CD14-positive monocyte (primary cell): Measurements from ENCODE around the gene PDP2. TPM values are rescaled to one million over a fixed set of nuclear protein-coding genes. Genes with fewer than 3 reads are reported as not detected.

Source experiments
- DNase-seq, 3 donors: peaks; one replicate each; pipeline ENCODE4 v3.0.0-alpha.2; 2011 to 2022
- H2AFZ ChIP-seq: 2 replicates; pipeline ENCODE4 v1.6.0; 2012; ENCODE audit warnings: mild to moderate bottlenecking, low read depth, low read length, inconsistent platforms; ENCODE audit not compliant: insufficient read depth, poor library complexity, severe bottlenecking
- H3K27ac ChIP-seq, 2 donors: 1 replicate in 1 of 2; 2 replicates in 1 of 2; pipeline ENCODE4 v1.5.1; 2012 to 2013; ENCODE audit warnings: low read length in 2 of 2, control low read depth in 1 of 2, inconsistent platforms in 1 of 2, low read depth in 1 of 2, mild to moderate bottlenecking in 1 of 2
- H3K27me3 ChIP-seq, 2 donors: one replicate each; pipeline versions ENCODE4 v1.6.0 to v1.6.1; 2011 to 2013; ENCODE audit warnings: low read length in 2 of 2; ENCODE audit not compliant: control insufficient read depth in 2 of 2, insufficient read depth in 2 of 2
- H3K36me3 ChIP-seq, 2 donors: replicated peaks in 1 of 2; 1 replicate in 1 of 2; 2 replicates in 1 of 2; pipeline versions ENCODE4 v1.5.1 to v1.6.1; 2012 to 2013; ENCODE audit warnings: low read length in 2 of 2, control low read depth in 1 of 2, inconsistent platforms in 1 of 2, mild to moderate bottlenecking in 1 of 2; ENCODE audit not compliant: insufficient read depth in 2 of 2, control insufficient read depth in 1 of 2
- H3K4me1 ChIP-seq, 2 donors: 1 replicate in 1 of 2; 2 replicates in 1 of 2; pipeline versions ENCODE4 v1.5.1 to v1.6.1; 2012 to 2013; ENCODE audit warnings: low read length in 2 of 2, control low read depth in 1 of 2, inconsistent platforms in 1 of 2, mild to moderate bottlenecking in 1 of 2, moderate library complexity in 1 of 2; ENCODE audit not compliant: insufficient read depth in 2 of 2, control insufficient read depth in 1 of 2
- H3K4me2 ChIP-seq: replicated peaks from 2 replicates; pipeline ENCODE3; 2012; ENCODE audit warnings: low read length, moderate library complexity, mild to moderate bottlenecking; ENCODE audit not compliant: poor library complexity, severe bottlenecking; ENCODE audit errors: extremely low read depth
- H3K4me3 ChIP-seq, 3 experiments: fragments of 200-600 bp in 1 of 3; sonication (generic) in 1 of 3; replicated peaks in 1 of 3; 1 replicate in 2 of 3; 2 replicates in 1 of 3; pipeline ENCODE4 v1.5.1; 2011 to 2013; ENCODE audit warnings: low read length in 3 of 3, mild to moderate bottlenecking in 3 of 3, control low read depth in 2 of 3, low read depth in 2 of 3, inconsistent platforms in 1 of 3, moderate library complexity in 1 of 3
- H3K79me2 ChIP-seq: 2 replicates; pipeline ENCODE4 v1.6.0; 2012; ENCODE audit warnings: mild to moderate bottlenecking, control low read depth, inconsistent platforms, low read length, moderate library complexity; ENCODE audit not compliant: insufficient read depth
- H3K9ac ChIP-seq: 2 replicates; pipeline ENCODE4 v1.6.0; 2017; ENCODE audit warnings: low read length, mild to moderate bottlenecking; ENCODE audit not compliant: insufficient read depth, poor library complexity, severe bottlenecking
- H3K9me3 ChIP-seq, 2 donors: replicated peaks in 1 of 2; 1 replicate in 1 of 2; 2 replicates in 1 of 2; pipeline versions ENCODE4 v1.5.1 to v1.6.1; 2012 to 2013; ENCODE audit warnings: low read length in 2 of 2, control low read depth in 1 of 2; ENCODE audit not compliant: control insufficient read depth in 1 of 2, insufficient read depth in 1 of 2
- H4K20me1 ChIP-seq: 2 replicates; pipeline ENCODE4 v1.6.0; 2012; ENCODE audit warnings: mild to moderate bottlenecking, low read length, control low read depth, moderate library complexity; ENCODE audit not compliant: insufficient read depth
- H3K27ac Mint-ChIP-seq, 7 donors: one replicate each; pipeline ENCODE4 v1.8.0; 2020; ENCODE audit warnings: mild to moderate bottlenecking in 7 of 7, mixed read lengths in 7 of 7, moderate library complexity in 6 of 7, inconsistent platforms in 2 of 7
- H3K27me3 Mint-ChIP-seq, 3 donors: one replicate each; pipeline ENCODE4 v1.8.0; 2021 to 2022; ENCODE audit warnings: low read depth in 3 of 3, mild to moderate bottlenecking in 3 of 3, mixed read lengths in 3 of 3, moderate library complexity in 3 of 3, inconsistent platforms in 1 of 3
- H3K36me3 Mint-ChIP-seq, 2 donors: one replicate each; pipeline ENCODE4 v1.8.0; 2020; ENCODE audit warnings: mixed read lengths in 2 of 2, inconsistent platforms in 1 of 2, mild to moderate bottlenecking in 1 of 2
- H3K4me1 Mint-ChIP-seq: one replicate; pipeline ENCODE4 v1.8.0; 2020; ENCODE audit warnings: mild to moderate bottlenecking, mixed read lengths
- H3K4me3 Mint-ChIP-seq, 2 donors: one replicate each; pipeline ENCODE4 v1.8.0; 2020; ENCODE audit warnings: mild to moderate bottlenecking in 2 of 2, mixed read lengths in 2 of 2, moderate library complexity in 1 of 2
- H3K9me3 Mint-ChIP-seq, 7 donors: one replicate each; pipeline ENCODE4 v1.8.0; 2020 to 2022; ENCODE audit warnings: mixed read lengths in 7 of 7, mild to moderate bottlenecking in 6 of 7, moderate library complexity in 6 of 7, inconsistent platforms in 2 of 7
- WGBS: methylation state at CpG from one replicate; pipeline ENCODE4 v1.1.5; 2013; ENCODE audit warnings: missing lambda C conversion rate; ENCODE audit not compliant: insufficient coverage; 5-methylcytosine and 5-hydroxymethylcytosine counted together
- intact Hi-C, 2 donors: fragments of 100-400 bp; cut with micrococcal nuclease; formaldehyde crosslinking; loops; one replicate each; pipeline versions ENCODE4 v1.15.0 to v1.15.1; 2023
- polyA plus RNA-seq, 3 donors: library from polyadenylated mRNA; depleted of rRNA in 1 of 3; unstranded in 2 of 3; stranded (reverse) in 1 of 3; fragments of 300-500 nt in 2 of 3; fragments of >200 nt in 1 of 3; fragmentation: Illumina TruSeq in 2 of 3; gene quantifications; 1 replicate in 2 of 3; 2 replicates in 1 of 3; pipeline ENCODE4 v1.2.3, GENCODE V29; 2012 to 2021
- TF ChIP-seq, protein P1 (sequence below): fragments of 200-600 bp; IDR thresholded peaks from one replicate; pipeline ENCODE4 v1.8.0; 2022; ENCODE audit warnings: antibody characterized with exemption, mild to moderate bottlenecking

PDP2 gene
- polyA plus RNA-seq, 3 donors: 1.1 TPM; not detected in 2

DNA sequence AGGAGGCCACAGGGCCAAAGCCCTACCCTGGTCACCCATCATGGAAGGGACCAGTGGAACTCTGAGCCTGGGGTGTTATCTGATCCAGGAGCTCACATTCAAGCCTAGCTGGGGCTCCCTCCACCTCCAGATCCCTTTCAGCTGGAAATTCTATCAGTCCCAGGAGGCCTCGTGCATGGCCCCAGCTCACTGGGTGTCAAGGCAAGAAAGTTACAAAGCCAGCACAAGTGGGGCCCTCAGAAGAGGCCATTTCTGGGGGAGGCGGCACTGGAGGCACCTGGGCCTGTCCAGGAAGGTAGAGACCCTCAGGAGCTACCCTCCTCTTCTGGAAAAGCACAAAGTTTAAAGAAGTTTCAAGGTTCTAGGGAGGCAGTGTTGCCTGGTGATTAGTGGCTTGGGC is 31.3 kb upstream of the PDP2 start:
- Mint-ChIP-seq H3K4me3 (no peak overlapping the region), H3K36me3 (peaks cover 0 to 5% of the 10 kb centered on the region in 2 donors), H3K9me3 (peaks cover 0 to 11% (median 2%) of the 10 kb centered on the region in 7 donors), H3K4me1 (peaks cover 24% of the 10 kb centered on the region), H3K27me3 (peaks cover 49 to 91% (median 66%) of the 10 kb centered on the region in 3 donors), H3K27ac (no peak overlapping the region)
- Histone ChIP-seq H2AFZ (no peak overlapping the region), H3K9me3 (peaks cover 0 to 11% of the 10 kb centered on the region in 2 donors), H3K9ac (no peak overlapping the region), H3K27ac (no peak overlapping the region), H3K36me3 (no peaks in the 10 kb centered on the region), H3K4me2 (no peak overlapping the region), H3K27me3 (peaks cover 16 to 54% of the 10 kb centered on the region in 2 donors), H3K4me1 (peaks cover 13 to 21% of the 10 kb centered on the region in 2 donors), H3K4me3 (no peak overlapping the region), H3K79me2 (no peaks in the 10 kb centered on the region), H4K20me1 (no peaks in the 10 kb centered on the region)
- DNase-seq: no peak
- TF ChIP-seq, protein P1, sequence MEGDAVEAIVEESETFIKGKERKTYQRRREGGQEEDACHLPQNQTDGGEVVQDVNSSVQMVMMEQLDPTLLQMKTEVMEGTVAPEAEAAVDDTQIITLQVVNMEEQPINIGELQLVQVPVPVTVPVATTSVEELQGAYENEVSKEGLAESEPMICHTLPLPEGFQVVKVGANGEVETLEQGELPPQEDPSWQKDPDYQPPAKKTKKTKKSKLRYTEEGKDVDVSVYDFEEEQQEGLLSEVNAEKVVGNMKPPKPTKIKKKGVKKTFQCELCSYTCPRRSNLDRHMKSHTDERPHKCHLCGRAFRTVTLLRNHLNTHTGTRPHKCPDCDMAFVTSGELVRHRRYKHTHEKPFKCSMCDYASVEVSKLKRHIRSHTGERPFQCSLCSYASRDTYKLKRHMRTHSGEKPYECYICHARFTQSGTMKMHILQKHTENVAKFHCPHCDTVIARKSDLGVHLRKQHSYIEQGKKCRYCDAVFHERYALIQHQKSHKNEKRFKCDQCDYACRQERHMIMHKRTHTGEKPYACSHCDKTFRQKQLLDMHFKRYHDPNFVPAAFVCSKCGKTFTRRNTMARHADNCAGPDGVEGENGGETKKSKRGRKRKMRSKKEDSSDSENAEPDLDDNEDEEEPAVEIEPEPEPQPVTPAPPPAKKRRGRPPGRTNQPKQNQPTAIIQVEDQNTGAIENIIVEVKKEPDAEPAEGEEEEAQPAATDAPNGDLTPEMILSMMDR: no peak
- intact Hi-C loops: no loop called here
- WGBS: no CpG with 5 or more reads among the region's 2 CpGs

DNA sequence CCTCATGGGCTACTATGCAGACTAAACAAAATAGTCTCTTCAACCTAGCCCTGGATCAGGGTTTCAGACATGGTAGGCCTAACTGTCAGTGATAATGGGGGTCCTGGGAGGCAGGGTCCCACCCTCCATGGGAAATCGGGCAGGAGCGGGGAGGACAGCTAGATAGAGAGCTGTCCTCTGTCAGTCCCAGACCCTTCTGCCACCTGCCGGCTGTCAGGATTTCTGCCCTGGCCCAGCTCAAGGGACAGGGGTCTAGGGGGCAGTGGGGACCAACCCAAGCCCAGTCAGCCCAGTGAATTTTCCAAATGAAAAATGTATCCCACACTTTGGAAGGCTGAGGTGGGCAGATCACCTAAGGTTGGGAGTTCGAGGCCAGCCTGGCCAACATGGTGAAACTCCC is 30.8 kb upstream of the PDP2 start:
- intact Hi-C loops: no loop called here
- Histone ChIP-seq H4K20me1 (no peaks in the 10 kb centered on the region), H3K4me2 (no peak overlapping the region), H3K4me1 (peaks cover 10 to 15% of the 10 kb centered on the region in 2 donors), H3K27ac (no peak overlapping the region), H3K9me3 (peaks cover 0 to 11% of the 10 kb centered on the region in 2 donors), H3K4me3 (no peak overlapping the region), H3K79me2 (no peaks in the 10 kb centered on the region), H2AFZ (no peak overlapping the region), H3K36me3 (no peaks in the 10 kb centered on the region), H3K9ac (no peak overlapping the region), H3K27me3 (peaks cover 13 to 52% of the 10 kb centered on the region in 2 donors)
- H3K27me3 Mint-ChIP-seq: peaks cover 49 to 91% (median 63%) of the 10 kb centered on the region in 3 donors
- peaks cover 0 to 9% (median 2%) of the 10 kb centered on the region in 7 donors for H3K9me3 Mint-ChIP-seq
- peaks cover 21% of the 10 kb centered on the region for H3K4me1 Mint-ChIP-seq
- peaks cover 0 to 5% of the 10 kb centered on the region in 2 donors for H3K36me3 Mint-ChIP-seq
- 100% methylated on average over 3 of the region's 4 CpGs for WGBS
- H3K4me3 Mint-ChIP-seq: no peak overlapping the region
- no peak overlapping the region for H3K27ac Mint-ChIP-seq
- no peak for DNase-seq
- TF ChIP-seq, protein P1: no peak
